Esophagus squamous epithelium (tissue), 4 donors: ENCODE data around the gene ARL5A.

Experiments used
- CTCF ChIP-seq, 6 experiments: fragments of 450-650 bp in 4 of 6; fragments of 200-600 bp in 2 of 6; sonication (generic) in 2 of 6; IDR thresholded peaks; one replicate each; pipeline ENCODE4 v1.5.1; 2016 to 2019; ENCODE audit warnings: antibody characterized with exemption in 6 of 6, mild to moderate bottlenecking in 4 of 6, moderate library complexity in 4 of 6
- POLR2A ChIP-seq, 4 donors: fragments of 450-650 bp; IDR thresholded peaks; one replicate each; pipeline ENCODE4 v1.6.1; 2017; ENCODE audit warnings: antibody characterized with exemption in 4 of 4, mild to moderate bottlenecking in 4 of 4, moderate library complexity in 3 of 4

- TF ChIP-seq CTCF (IDR thresholded peaks at IDR 0.05) (no peak), POLR2A (IDR thresholded peaks at IDR 0.05) (no peak)
Measured at GRCh38 chr2:151803811-151804210, 24.4 kb downstream of the ARL5A start.
